Heart right ventricle (tissue), 16 donors: ENCODE measurements around the gene TRERF1. TPM values are rescaled to one million over a fixed set of nuclear protein-coding genes. Genes with fewer than 3 reads are reported as not detected.
A peak's percentile ranks its signal among the peaks of the same experiment; 100 is the strongest.

Experiments used
- ATAC-seq, 8 donors: fragments of 200-7000 bp; cut with Tn5 transposase; one replicate each; pipeline ENCODE4 v1.9.1; 2020; ENCODE audit warnings: mild to moderate bottlenecking in 8 of 8, moderate library complexity in 8 of 8, moderate number of reproducible peaks in 1 of 8
- DNase-seq, 2 donors: peaks; one replicate each; pipeline ENCODE4 v3.0.0-alpha.2; 2020
- H3K27ac ChIP-seq, 10 donors: fragments of 200-600 bp; sonication (generic) in 2 of 10; one replicate each; pipeline versions ENCODE4 v1.5.0 to v1.8.0; 2020 to 2022; ENCODE audit warnings: mild to moderate bottlenecking in 3 of 10
- H3K27me3 ChIP-seq, 7 donors: fragments of 200-600 bp; one replicate each; pipeline ENCODE4 v1.8.0; 2021 to 2022; ENCODE audit warnings: mild to moderate bottlenecking in 2 of 7
- H3K36me3 ChIP-seq, 9 donors: fragments of 200-600 bp; sonication (generic) in 1 of 9; one replicate each; pipeline versions ENCODE4 v1.5.0 to v1.8.0; 2020 to 2022; ENCODE audit warnings: mild to moderate bottlenecking in 2 of 9
- H3K4me1 ChIP-seq, 9 donors: fragments of 200-600 bp; sonication (generic) in 1 of 9; one replicate each; pipeline versions ENCODE4 v1.5.0 to v1.8.0; 2020 to 2022; ENCODE audit warnings: mild to moderate bottlenecking in 4 of 9
- H3K4me3 ChIP-seq, 10 donors: fragments of 200-600 bp; sonication (generic) in 2 of 10; one replicate each; pipeline versions ENCODE4 v1.5.0 to v1.8.0; 2020 to 2022; ENCODE audit warnings: mild to moderate bottlenecking in 7 of 10, moderate library complexity in 2 of 10
- H3K9me3 ChIP-seq, 11 donors: fragments of 200-600 bp in 10 of 11; sonication (generic) in 2 of 11; one replicate each; pipeline versions ENCODE4 v1.5.0 to v1.8.0; 2013 to 2022; ENCODE audit warnings: mild to moderate bottlenecking in 2 of 11, control low read depth in 1 of 11, moderate library complexity in 1 of 11
- WGBS, 2 donors: extraction: QIAGEN DNeasy Blood & Tissue Kit; methylation state at CpG; one replicate each; pipeline ENCODE4 v1.1.7; 2013; ENCODE audit warnings: inconsistent platforms in 1 of 2; 5-methylcytosine and 5-hydroxymethylcytosine counted together
- intact Hi-C, 10 donors: fragments of 100-400 bp; cut with DNase I; formaldehyde crosslinking; loops; one replicate each; pipeline versions ENCODE4 v1.11.1 to v1.14.2; 2022
- polyA plus RNA-seq, 2 donors: library from polyadenylated mRNA; stranded (reverse); fragments of 200-250 nt; gene quantifications; one replicate each; pipeline ENCODE4 v1.2.3, GENCODE V29; 2013
- total RNA-seq, 10 donors: library from RNA; stranded (reverse); fragmentation: NEBNext Ultra II Directional in 3 of 10; extraction: Animal tissue kit (Norgen Biotek cat#: 25700) in 3 of 10; gene quantifications; one replicate each; pipeline versions ENCODE4 v1.2.1 to v1.2.4, GENCODE V29; 2021 to 2023
- TF ChIP-seq, protein P1 (sequence below), 9 donors: fragments of 200-600 bp; sonication (generic) in 2 of 9; IDR thresholded peaks; one replicate each; pipeline versions ENCODE4 v1.5.0 to v1.8.0; 2021 to 2022; ENCODE audit warnings: antibody characterized with exemption in 9 of 9, mild to moderate bottlenecking in 5 of 9, moderate library complexity in 1 of 9
- donor health status: Arrhythmogenic right ventricular cardiomyopathy.
- donor health status: ischemic (EF 13 %, LVEDD 7.1; RV severe dilation, severe dysfunction).
- donor health status: healthy with polysubstance abuse.
- donor health status: DM: no; HTN: yes; CAD: no.
- donor health status: DM: no; HTN: no; CAD: no.
- donor health status: ischemic (EF 25% LVEDD 6.9; RV normal size, moderate dysfunction).
- donor health status: ischemic (EF 25% LVEDD 5.7; RV mildly dilated, moderate dysfunction).
- donor health status: healthy.
- donor health status: DM: yes; HTN: yes; CAD: no.
- donor health status: Ischemic cardiomyopathy.
- donor health status: ischemic (EF 35%, LVEDD 5.7; RV mildly dilated, moderate dysfunction).
- donor health status: nonischemic (EF 11% LVEDD 7.7; RV severe dilation, severe dysfunction).
- donor health status: DM: yes; HTN: yes; CAD: no.
- donor health status: PGD.
- donor health status: ischemic (EF 29% LVEDD 5.4; RV normal size, mild dysfunction).
- donor health status: nonischemic (EF 23%, LVEDD 6.1; RV moderate dilation, normal function).

TRERF1 gene
- total and polyA plus RNA-seq, 12 donors, result 0.75 to 2.8 (median 1.6) TPM

DNA sequence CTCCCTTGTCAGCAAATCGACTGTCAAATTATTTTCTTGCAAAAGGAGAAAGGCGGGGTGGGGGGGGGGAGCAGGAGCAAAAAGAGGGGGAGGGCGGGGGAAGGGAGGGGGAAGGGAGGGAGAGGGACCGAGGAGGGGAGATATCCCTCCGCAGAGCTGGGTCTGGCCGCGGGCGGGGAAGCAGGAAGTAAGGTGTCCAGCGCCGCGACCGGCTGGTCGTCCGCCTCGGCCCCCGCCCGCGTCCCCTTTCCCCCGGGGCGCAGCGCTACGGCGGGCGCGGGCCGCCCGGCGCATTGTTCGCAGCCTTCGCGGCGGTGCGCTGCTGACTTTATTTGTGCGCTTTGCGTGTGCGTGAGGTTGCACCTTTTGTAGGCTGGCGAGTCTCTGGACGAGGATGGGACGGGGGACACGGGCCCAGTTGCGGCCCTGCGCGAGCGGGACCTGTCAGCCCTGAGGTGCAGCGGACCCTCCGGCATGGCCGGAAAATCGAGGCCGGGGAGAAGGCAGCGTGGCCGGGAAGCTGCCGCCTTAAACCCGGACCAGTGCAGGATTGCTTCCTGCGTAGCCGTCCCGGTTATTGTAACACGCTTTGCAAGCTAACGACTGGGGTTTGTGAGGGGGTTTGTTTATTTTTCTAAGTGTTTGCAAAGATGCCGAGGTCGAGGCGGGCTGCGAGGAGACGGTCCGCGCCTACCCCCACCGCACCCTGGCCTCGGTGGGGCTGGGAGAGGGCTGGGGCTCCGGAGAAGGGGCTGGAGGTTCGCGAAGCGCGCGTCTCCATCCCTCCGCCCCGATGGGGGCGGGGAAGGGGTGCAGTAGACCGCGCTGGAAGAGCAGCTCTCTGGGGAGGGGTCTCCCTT lies 675 bp upstream of the TRERF1 start:
- peak overlapping the region; percentile 61 to 91 (median 80) for H3K4me3 ChIP-seq
- ATAC-seq, result peak; percentile 37 to 85 (median 53)
- no peaks in the 10 kb centered on the region for H3K9me3 ChIP-seq
- DNase-seq, result peak; percentile 73 to 78
- H3K27ac ChIP-seq, result peak overlapping the region; percentile 68 to 97 (median 92)
- peaks cover 3 to 46% (median 21%) of the 10 kb centered on the region in 9 donors for H3K4me1 ChIP-seq
- no peaks in the 10 kb centered on the region for H3K36me3 ChIP-seq
- no peaks in the 10 kb centered on the region for H3K27me3 ChIP-seq
- intact Hi-C loops, result loop anchor here in 7 of 10 donors (2.0 to 10.0 kb wide), 10 partner anchors 45 to 238 kb away; partner anchors contain the start of gene MRPS10 (in 1 of the 7)
- 0% methylated on average over 71 to 77 of the region's 78 CpGs for WGBS, 2 donors
- TF ChIP-seq, protein P1, sequence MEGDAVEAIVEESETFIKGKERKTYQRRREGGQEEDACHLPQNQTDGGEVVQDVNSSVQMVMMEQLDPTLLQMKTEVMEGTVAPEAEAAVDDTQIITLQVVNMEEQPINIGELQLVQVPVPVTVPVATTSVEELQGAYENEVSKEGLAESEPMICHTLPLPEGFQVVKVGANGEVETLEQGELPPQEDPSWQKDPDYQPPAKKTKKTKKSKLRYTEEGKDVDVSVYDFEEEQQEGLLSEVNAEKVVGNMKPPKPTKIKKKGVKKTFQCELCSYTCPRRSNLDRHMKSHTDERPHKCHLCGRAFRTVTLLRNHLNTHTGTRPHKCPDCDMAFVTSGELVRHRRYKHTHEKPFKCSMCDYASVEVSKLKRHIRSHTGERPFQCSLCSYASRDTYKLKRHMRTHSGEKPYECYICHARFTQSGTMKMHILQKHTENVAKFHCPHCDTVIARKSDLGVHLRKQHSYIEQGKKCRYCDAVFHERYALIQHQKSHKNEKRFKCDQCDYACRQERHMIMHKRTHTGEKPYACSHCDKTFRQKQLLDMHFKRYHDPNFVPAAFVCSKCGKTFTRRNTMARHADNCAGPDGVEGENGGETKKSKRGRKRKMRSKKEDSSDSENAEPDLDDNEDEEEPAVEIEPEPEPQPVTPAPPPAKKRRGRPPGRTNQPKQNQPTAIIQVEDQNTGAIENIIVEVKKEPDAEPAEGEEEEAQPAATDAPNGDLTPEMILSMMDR (IDR thresholded peaks at IDR 0.05), result no peak

DNA sequence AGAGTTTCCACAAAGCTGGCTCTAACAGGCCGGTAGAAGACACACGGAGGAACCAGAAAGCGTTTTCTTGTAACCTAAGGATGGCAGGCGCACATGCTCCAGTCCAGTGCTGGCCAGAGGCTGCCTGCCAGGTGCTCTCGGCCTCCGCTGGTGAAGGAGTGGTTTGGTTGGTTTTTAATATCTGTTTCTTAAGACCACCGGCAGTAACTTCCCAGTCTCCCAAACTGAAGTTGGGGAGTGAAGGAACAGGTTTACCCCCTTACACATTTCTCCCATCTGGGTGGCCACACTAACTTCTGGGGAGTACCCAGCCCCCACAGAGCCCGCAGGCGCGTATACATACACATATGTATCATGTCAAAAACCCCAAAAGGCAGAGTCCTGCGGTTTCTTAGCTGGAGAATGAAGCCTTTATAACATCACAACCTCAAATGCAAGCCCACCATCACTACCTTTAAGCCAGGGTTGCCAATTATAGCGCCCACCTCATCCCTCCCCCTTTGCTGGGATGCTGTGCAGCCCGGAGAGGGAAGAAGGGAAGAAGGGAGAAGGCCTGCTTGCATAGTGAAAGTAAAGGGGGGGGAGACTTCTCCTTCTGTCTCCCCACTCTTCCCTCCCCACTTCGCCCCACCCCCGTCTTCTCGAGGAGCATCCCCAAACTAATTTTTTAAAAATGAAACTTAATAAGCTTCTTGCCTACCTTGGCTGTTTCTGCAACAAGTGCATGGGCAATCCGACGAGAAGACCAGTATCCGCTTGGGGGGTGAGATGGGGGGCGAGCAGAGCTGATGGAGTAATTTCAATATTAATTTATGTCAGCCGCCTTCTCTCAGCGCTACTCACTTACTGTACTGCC lies 1.0 kb downstream of the TRERF1 start:
- Histone ChIP-seq H3K4me1 (peaks cover 3 to 46% (median 21%) of the 10 kb centered on the region in 9 donors), H3K27me3 (no peaks in the 10 kb centered on the region), H3K9me3 (no peaks in the 10 kb centered on the region), H3K36me3 (no peaks in the 10 kb centered on the region), H3K4me3 (peak overlapping the region; percentile 61 to 91 (median 80)), H3K27ac (peak overlapping the region in 9 of 10 donors; percentile 35 to 97 (median 91))
- intact Hi-C loops, result loop anchor here in 7 of 10 donors (5.0 to 10.0 kb wide), 8 partner anchors 43 to 236 kb away; partner anchors contain the start of gene MRPS10 (in 1 of the 7)
- peak in 1 of 8 donors; percentile 1 for ATAC-seq
- TF ChIP-seq, protein P1 (IDR thresholded peaks at IDR 0.05), result no peak
- DNase-seq, result no peak
- 14 to 15% methylated on average over 22 of the region's 22 CpGs for WGBS, 2 donors

DNA sequence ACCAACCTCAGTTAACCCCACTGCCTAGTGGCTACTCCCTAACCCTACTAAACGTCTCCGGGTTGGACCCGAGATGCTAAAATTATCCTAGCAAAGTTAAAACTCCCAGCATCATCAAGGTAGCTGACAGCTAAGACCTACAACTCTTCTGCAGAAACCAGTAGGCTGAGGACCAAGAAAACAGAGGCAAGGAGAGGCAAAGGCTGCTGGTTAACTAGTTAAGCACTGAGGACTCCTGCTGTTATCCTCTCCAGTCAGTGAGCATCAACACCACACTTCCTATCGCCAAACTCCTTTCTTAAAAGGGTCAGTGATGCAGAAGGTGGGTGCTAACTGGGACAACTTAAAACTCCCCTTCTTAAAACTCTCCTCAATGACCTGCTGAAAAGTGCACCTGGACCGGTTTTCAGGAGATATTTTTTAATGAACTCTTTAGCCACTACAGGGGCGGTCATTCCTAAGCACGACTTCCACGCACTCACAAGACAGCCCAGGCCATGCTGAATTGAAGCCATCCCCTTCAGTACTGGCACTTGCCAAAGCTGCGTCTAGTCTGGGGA lies 1.7 kb downstream of the TRERF1 start:
- no peaks in the 10 kb centered on the region for H3K36me3 ChIP-seq
- WGBS, 2 donors, result 38 to 40% methylated on average over 9 of the region's 9 CpGs
- intact Hi-C loops, result loop anchor here in 7 of 10 donors (5.0 to 10.0 kb wide), 8 partner anchors 43 to 235 kb away; partner anchors contain the start of gene MRPS10 (in 1 of the 7)
- no peaks in the 10 kb centered on the region for H3K27me3 ChIP-seq
- H3K27ac ChIP-seq, result peak overlapping the region in 9 of 10 donors; percentile 26 to 97 (median 88)
- DNase-seq (no peak), ATAC-seq (no peak)
- TF ChIP-seq, protein P1 (IDR thresholded peaks at IDR 0.05), result no peak
- peaks cover 3 to 46% (median 21%) of the 10 kb centered on the region in 9 donors for H3K4me1 ChIP-seq
- H3K9me3 ChIP-seq, result no peaks in the 10 kb centered on the region
- peak overlapping the region in 9 of 10 donors; percentile 61 to 91 (median 84) for H3K4me3 ChIP-seq
